Activated CD4-positive, alpha-beta T cell treated with anti-CD3 and anti-CD28 coated beads, Interleukin-2, amount 10 ng/mL, durations not matched to agents 7 days and 5 days (primary cell): ENCODE measurements around the gene PGRMC1. TPM values are rescaled to one million over a fixed set of nuclear protein-coding genes. Genes with fewer than 3 reads are reported as not detected.
"Not testable (repeated sequence)": the region's sequence is repeated elsewhere in the genome, so short reads cannot be mapped to it uniquely, and the experiment has no call there.

Experiments
- CTCF ChIA-PET: fragments of 350-600 bp; sonication (Branson Sonifier 250); formaldehyde crosslinking; loops from one replicate; lab custom pipeline; 2021; ENCODE audit warnings: antibody characterized with exemption; lab: Charles Lee
- POLR2A ChIA-PET: fragments of 350-600 bp; sonication (Branson Sonifier 250); formaldehyde crosslinking; loops from one replicate; lab custom pipeline; 2021; ENCODE audit warnings: antibody characterized with exemption; lab: Charles Lee
- DNase-seq: peaks from one replicate; pipeline ENCODE4 v3.0.0-alpha.2; 2020
- H3K27ac Mint-ChIP-seq: one replicate; pipeline ENCODE4 v1.8.0; 2021; ENCODE audit warnings: mild to moderate bottlenecking, moderate library complexity, mixed read lengths
- H3K27me3 Mint-ChIP-seq: one replicate; pipeline ENCODE4 v1.8.0; 2021; ENCODE audit warnings: mixed read lengths
- H3K36me3 Mint-ChIP-seq: one replicate; pipeline ENCODE4 v1.8.0; 2021; ENCODE audit warnings: low read depth, mixed read lengths
- H3K4me1 Mint-ChIP-seq: one replicate; pipeline ENCODE4 v1.8.0; 2021; ENCODE audit warnings: mixed read lengths
- H3K4me3 Mint-ChIP-seq: one replicate; pipeline ENCODE4 v1.8.0; 2021; ENCODE audit warnings: mild to moderate bottlenecking, moderate library complexity, mixed read lengths
- H3K9me3 Mint-ChIP-seq: one replicate; pipeline ENCODE4 v1.8.0; 2021; ENCODE audit warnings: mixed read lengths
- total RNA-seq, 2 experiments: library from RNA; stranded (reverse); gene quantifications; one replicate each; pipeline ENCODE4 v1.2.3, GENCODE V29; 2021

The PGRMC1 gene
- total RNA-seq, 2 experiments from 2014 or later: 29.8 to 30.1 TPM

GRCh38 chrX:119237562-119237942 is 1.5 kb downstream of the PGRMC1 start:
- no peak for DNase-seq
- Mint-ChIP-seq H3K4me3 (peak overlapping the region; percentile 81), H3K27me3 (peaks cover 19% of the 10 kb centered on the region), H3K4me1 (peaks cover 46% of the 10 kb centered on the region), H3K36me3 (peaks cover 23% of the 10 kb centered on the region), H3K9me3 (no peaks in the 10 kb centered on the region), H3K27ac (peak overlapping the region; percentile 85)
- ChIA-PET CTCF (no interaction called here), POLR2A (no interaction called here)

- Mint-ChIP-seq H3K4me1 (peaks cover 48% of the 10 kb centered on the region), H3K4me3 (no peak overlapping the region), H3K27ac (no peak overlapping the region), H3K9me3 (no peaks in the 10 kb centered on the region), H3K27me3 (peaks cover 18% of the 10 kb centered on the region), H3K36me3 (peaks cover 30% of the 10 kb centered on the region)
- CTCF ChIA-PET: interaction anchor here (0.9 kb wide), 1 partner anchor 30 kb away, joined by 3 read pairs; no protein-coding TSS in a partner anchor
- DNase-seq: no peak
- POLR2A ChIA-PET: no interaction called here
Observed at GRCh38 chrX:119238557-119238956, 2.5 kb downstream of the PGRMC1 start.

GRCh38 chrX:119240356-119240755 is 4.3 kb downstream of the PGRMC1 start:
- Mint-ChIP-seq H3K4me1 (peaks cover 47% of the 10 kb centered on the region), H3K27me3 (peaks cover 2% of the 10 kb centered on the region), H3K9me3 (no peaks in the 10 kb centered on the region), H3K36me3 (peaks cover 40% of the 10 kb centered on the region), H3K27ac (no peak overlapping the region), H3K4me3 (no peak overlapping the region)
- ChIA-PET CTCF (no interaction called here), POLR2A (no interaction called here)
- no peak for DNase-seq

GRCh38 chrX:119247702-119248101 is 11.6 kb downstream of the PGRMC1 start:
- H3K4me3 Mint-ChIP-seq: no peak overlapping the region
- H3K9me3 Mint-ChIP-seq: no peaks in the 10 kb centered on the region
- H3K36me3 Mint-ChIP-seq: peaks cover 21% of the 10 kb centered on the region
- H3K4me1 Mint-ChIP-seq: peaks cover 2% of the 10 kb centered on the region
- POLR2A ChIA-PET: no interaction called here
- no peak overlapping the region for H3K27ac Mint-ChIP-seq
- no peak for DNase-seq
- no peaks in the 10 kb centered on the region for H3K27me3 Mint-ChIP-seq
- CTCF ChIA-PET: no interaction called here

- ChIA-PET POLR2A (no interaction called here), CTCF (no interaction called here)
- Mint-ChIP-seq H3K4me1 (peaks cover 2% of the 10 kb centered on the region), H3K27me3 (no peaks in the 10 kb centered on the region), H3K9me3 (no peaks in the 10 kb centered on the region), H3K4me3 (no peak overlapping the region), H3K27ac (no peak overlapping the region), H3K36me3 (peaks cover 8% of the 10 kb centered on the region)
- no peak for DNase-seq
Observed at GRCh38 chrX:119249891-119250290, 13.8 kb downstream of the PGRMC1 start.

GRCh38 chrX:119251386-119251785 is 15.3 kb downstream of the PGRMC1 start:
- Mint-ChIP-seq H3K27ac (no peak overlapping the region), H3K36me3 (peaks cover 2% of the 10 kb centered on the region), H3K27me3 (peaks cover 2% of the 10 kb centered on the region), H3K4me3 (no peak overlapping the region), H3K9me3 (no peaks in the 10 kb centered on the region), H3K4me1 (peaks cover 2% of the 10 kb centered on the region)
- no peak for DNase-seq
- POLR2A ChIA-PET: no interaction called here
- CTCF ChIA-PET: no interaction called here

GRCh38 chrX:119252716-119253115 is 16.6 kb downstream of the PGRMC1 start:
- ChIA-PET POLR2A (no interaction called here), CTCF (interaction anchor here (0.7 kb wide), 1 partner anchor 354 kb away, joined by 3 read pairs; no protein-coding TSS in a partner anchor)
- H3K4me3 Mint-ChIP-seq: no peak overlapping the region
- no peaks in the 10 kb centered on the region for H3K9me3 Mint-ChIP-seq
- H3K27me3 Mint-ChIP-seq: peaks cover 5% of the 10 kb centered on the region
- peaks cover 2% of the 10 kb centered on the region for H3K36me3 Mint-ChIP-seq
- DNase-seq: no peak
- H3K4me1 Mint-ChIP-seq: peaks cover 2% of the 10 kb centered on the region
- no peak overlapping the region for H3K27ac Mint-ChIP-seq

- ChIA-PET CTCF (no interaction called here), POLR2A (no interaction called here)
- Mint-ChIP-seq H3K27me3 (peaks cover 13% of the 10 kb centered on the region), H3K36me3 (no peaks in the 10 kb centered on the region), H3K4me3 (no peak overlapping the region), H3K27ac (no peak overlapping the region), H3K4me1 (no peaks in the 10 kb centered on the region), H3K9me3 (no peaks in the 10 kb centered on the region)
- DNase-seq: peak; percentile 8
Observed at GRCh38 chrX:119266364-119266995, 30.4 kb downstream of the PGRMC1 start.

GRCh38 chrX:119267115-119267514 is 31.0 kb downstream of the PGRMC1 start:
- DNase-seq, H3K36me3 Mint-ChIP-seq, POLR2A ChIA-PET, CTCF ChIA-PET, H3K4me3 Mint-ChIP-seq, H3K27ac Mint-ChIP-seq, H3K9me3 Mint-ChIP-seq, H3K4me1 Mint-ChIP-seq: not testable (repeated sequence)
- peaks cover 11% of the 10 kb centered on the region for H3K27me3 Mint-ChIP-seq

- DNase-seq: no peak
- H3K27me3 Mint-ChIP-seq: peaks cover 20% of the 10 kb centered on the region
- H3K9me3 Mint-ChIP-seq: no peaks in the 10 kb centered on the region
- peak overlapping the region; percentile 53 for H3K4me3 Mint-ChIP-seq
- ChIA-PET CTCF (interaction anchor here (0.9 kb wide), 1 partner anchor 15 kb away, joined by 3 read pairs; no protein-coding TSS in a partner anchor), POLR2A (no interaction called here)
- H3K27ac Mint-ChIP-seq: no peak overlapping the region
- peaks cover 9% of the 10 kb centered on the region for H3K4me1 Mint-ChIP-seq
- H3K36me3 Mint-ChIP-seq: no peaks in the 10 kb centered on the region
Observed at GRCh38 chrX:119272882-119273419, 36.9 kb downstream of the PGRMC1 start.

- Mint-ChIP-seq H3K36me3 (no peaks in the 10 kb centered on the region), H3K4me3 (peak overlapping the region; percentile 53), H3K4me1 (peaks cover 9% of the 10 kb centered on the region), H3K9me3 (no peaks in the 10 kb centered on the region), H3K27me3 (peaks cover 20% of the 10 kb centered on the region), H3K27ac (no peak overlapping the region)
- ChIA-PET CTCF (interaction anchor here (0.6 to 0.9 kb wide), 2 partner anchors 15 to 340 kb away, joined by 3 read pairs; no protein-coding TSS in a partner anchor), POLR2A (no interaction called here)
- peak; percentile 44 for DNase-seq
Observed at GRCh38 chrX:119273420-119274192, 37.5 kb downstream of the PGRMC1 start.

- H3K4me1 Mint-ChIP-seq, H3K27ac Mint-ChIP-seq, H3K9me3 Mint-ChIP-seq, H3K27me3 Mint-ChIP-seq, DNase-seq, POLR2A ChIA-PET, H3K36me3 Mint-ChIP-seq, H3K4me3 Mint-ChIP-seq, CTCF ChIA-PET: not testable (repeated sequence)
Observed at GRCh38 chrX:119282347-119282746, 46.3 kb downstream of the PGRMC1 start.

- no peaks in the 10 kb centered on the region for H3K4me1 Mint-ChIP-seq
- POLR2A ChIA-PET: interaction anchor here (0.6 kb wide), 1 partner anchor 158 kb away, joined by 3 read pairs; no protein-coding TSS in a partner anchor
- no peak overlapping the region for H3K4me3 Mint-ChIP-seq
- peak overlapping the region; percentile 17 for H3K27ac Mint-ChIP-seq
- CTCF ChIA-PET: no interaction called here
- DNase-seq: no peak
- peaks cover 4% of the 10 kb centered on the region for H3K27me3 Mint-ChIP-seq
- H3K36me3 Mint-ChIP-seq: no peaks in the 10 kb centered on the region
- no peaks in the 10 kb centered on the region for H3K9me3 Mint-ChIP-seq
Observed at GRCh38 chrX:119288890-119289393, 52.9 kb downstream of the PGRMC1 start.
